Breast epithelium (tissue), 4 donors: ENCODE results near the gene LYRM9. TPM values are rescaled to one million over a fixed set of nuclear protein-coding genes. Genes with fewer than 3 reads are reported as not detected.

Source experiments
- DNase-seq, 2 donors: peaks; one replicate each; pipeline ENCODE4 v3.0.0-alpha.2; 2019; ENCODE audit warnings: low spot score in 2 of 2
- H3K27ac ChIP-seq, 2 donors: fragments of 200-600 bp; sonication (generic) in 1 of 2; one replicate each; pipeline ENCODE4 v1.5.1; 2016 to 2019; ENCODE audit warnings: mild to moderate bottlenecking in 1 of 2
- H3K27me3 ChIP-seq, 2 donors: fragments of 200-600 bp; sonication (generic) in 1 of 2; one replicate each; pipeline versions ENCODE4 v1.5.1 to v1.6.0; 2017 to 2019; ENCODE audit warnings: control low read depth in 1 of 2, mild to moderate bottlenecking in 1 of 2
- H3K36me3 ChIP-seq: fragments of 200-600 bp; one replicate; pipeline ENCODE4 v1.5.1; 2019
- H3K4me1 ChIP-seq, 2 donors: fragments of 200-600 bp; sonication (generic); one replicate each; pipeline ENCODE4 v1.5.1; 2016 to 2019; ENCODE audit warnings: control low read depth in 1 of 2
- H3K4me3 ChIP-seq, 3 donors: fragments of 200-600 bp; sonication (generic); 1 replicate in 2 of 3; 2 replicates in 1 of 3; pipeline ENCODE4 v1.5.1; 2016 to 2019; ENCODE audit warnings: mild to moderate bottlenecking in 3 of 3, moderate library complexity in 2 of 3
- H3K9me3 ChIP-seq, 2 donors: fragments of 200-600 bp; sonication (generic) in 1 of 2; one replicate each; pipeline ENCODE4 v1.5.1; 2016 to 2019; ENCODE audit warnings: control low read depth in 1 of 2
- CTCF ChIP-seq, 3 donors: fragments of 450-650 bp; IDR thresholded peaks; one replicate each; pipeline ENCODE4 v1.5.1; 2016 to 2017; ENCODE audit warnings: antibody characterized with exemption in 3 of 3, mild to moderate bottlenecking in 3 of 3, moderate library complexity in 3 of 3
- POLR2A ChIP-seq: fragments of 450-650 bp; IDR thresholded peaks from one replicate; pipeline ENCODE4 v1.6.1; 2016; ENCODE audit warnings: antibody characterized with exemption, mild to moderate bottlenecking, moderate library complexity
- POLR2AphosphoS5 ChIP-seq, 3 donors: sonication (generic); formaldehyde crosslinking; IDR thresholded peaks; one replicate each; pipeline ENCODE4 v1.6.1; 2017; ENCODE audit warnings: antibody characterized with exemption in 3 of 3
- intact Hi-C: fragments of 100-400 bp; cut with DNase I; formaldehyde crosslinking; loops from one replicate; pipeline ENCODE4 v1.15.1; 2023; ENCODE audit warnings: low total_unique reads
- total RNA-seq, 3 donors: library from RNA; depleted of rRNA; stranded (reverse); fragments of >200 nt; gene quantifications; one replicate each; pipeline ENCODE4 v1.1.0, GENCODE V29; 2016

The LYRM9 gene
- total RNA-seq, 3 donors from 2014 or later, result 23.3 to 31.3 (median 31.2) TPM

GRCh38 chr17:27921599-27921998 lies 28.4 kb upstream of the LYRM9 start:
- H3K27ac ChIP-seq, result no peak overlapping the region
- no peaks in the 10 kb centered on the region for H3K27me3 ChIP-seq
- TF ChIP-seq POLR2AphosphoS5 (IDR thresholded peaks at IDR 0.05) (no peak), CTCF (IDR thresholded peaks at IDR 0.05) (no peak), POLR2A (no peak)
- DNase-seq, result no peak
- no peaks in the 10 kb centered on the region for H3K4me1 ChIP-seq
- H3K9me3 ChIP-seq, result no peaks in the 10 kb centered on the region
- H3K4me3 ChIP-seq, result no peak overlapping the region
- intact Hi-C loops, result no loop called here
- no peaks in the 10 kb centered on the region for H3K36me3 ChIP-seq

DNA sequence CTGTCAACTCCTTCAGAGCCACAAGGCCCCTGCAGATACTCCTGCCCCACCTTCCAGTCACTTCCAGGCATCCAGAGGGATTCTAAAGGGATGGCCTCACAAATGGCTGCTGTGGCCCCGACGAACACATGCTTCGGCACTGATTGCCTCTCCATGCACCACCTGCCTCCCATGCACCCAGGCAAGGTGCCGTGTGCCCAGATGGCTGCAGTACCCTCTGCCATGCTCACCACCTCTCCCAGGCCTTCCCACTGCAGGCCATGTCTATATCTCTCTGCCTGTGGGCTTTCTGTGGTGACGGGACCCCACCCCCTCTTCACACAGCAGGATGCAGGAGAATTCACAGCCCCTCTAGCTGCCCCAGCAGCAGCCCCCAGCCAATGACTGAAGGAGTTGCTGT lies 27.9 kb upstream of the LYRM9 start:
- no peaks in the 10 kb centered on the region for H3K36me3 ChIP-seq
- TF ChIP-seq POLR2A, result no peak
- no peak for TF ChIP-seq CTCF (IDR thresholded peaks at IDR 0.05)
- TF ChIP-seq POLR2AphosphoS5 (IDR thresholded peaks at IDR 0.05), result no peak
- no peaks in the 10 kb centered on the region for H3K27me3 ChIP-seq
- H3K27ac ChIP-seq, result no peak overlapping the region
- H3K4me1 ChIP-seq, result no peaks in the 10 kb centered on the region
- DNase-seq, result no peak
- intact Hi-C loops, result no loop called here
- H3K9me3 ChIP-seq, result no peaks in the 10 kb centered on the region
- H3K4me3 ChIP-seq, result no peak overlapping the region

- no peaks in the 10 kb centered on the region for H3K9me3 ChIP-seq
- no peaks in the 10 kb centered on the region for H3K36me3 ChIP-seq
- intact Hi-C loops, result no loop called here
- TF ChIP-seq POLR2A, result no peak
- no peak for TF ChIP-seq POLR2AphosphoS5 (IDR thresholded peaks at IDR 0.05)
- TF ChIP-seq CTCF (IDR thresholded peaks at IDR 0.05), result no peak
- H3K4me3 ChIP-seq, result no peak overlapping the region
- DNase-seq, result no peak
- no peak overlapping the region for H3K27ac ChIP-seq
- H3K27me3 ChIP-seq, result no peaks in the 10 kb centered on the region
- no peaks in the 10 kb centered on the region for H3K4me1 ChIP-seq
Observed at GRCh38 chr17:27920569-27920968, 27.4 kb upstream of the LYRM9 start.

DNA sequence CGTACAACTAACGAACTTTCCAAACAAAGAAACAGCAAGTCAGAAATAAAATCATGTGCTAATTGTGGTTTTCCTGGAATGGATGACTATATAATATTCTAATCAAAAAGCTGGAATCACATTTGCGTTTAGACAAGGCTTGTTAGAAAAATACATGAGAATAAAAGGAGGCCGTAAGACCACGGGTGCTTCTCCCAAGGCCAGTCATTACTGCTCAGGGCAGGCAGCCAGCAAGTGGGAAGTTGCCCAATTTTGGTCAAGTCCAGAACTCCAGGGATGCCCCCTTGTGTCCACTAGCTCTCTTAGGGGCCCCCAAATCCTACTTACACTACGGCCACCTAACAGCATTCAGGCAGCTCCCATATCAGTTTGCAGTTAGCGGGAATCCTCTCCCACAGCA lies 25.9 kb upstream of the LYRM9 start:
- no peak for TF ChIP-seq POLR2A
- TF ChIP-seq POLR2AphosphoS5 (IDR thresholded peaks at IDR 0.05), result no peak
- Histone ChIP-seq H3K9me3 (no peaks in the 10 kb centered on the region), H3K27me3 (no peaks in the 10 kb centered on the region), H3K4me1 (no peaks in the 10 kb centered on the region), H3K4me3 (no peak overlapping the region), H3K36me3 (no peaks in the 10 kb centered on the region), H3K27ac (no peak overlapping the region)
- intact Hi-C loops, result no loop called here
- no peak for DNase-seq

DNA sequence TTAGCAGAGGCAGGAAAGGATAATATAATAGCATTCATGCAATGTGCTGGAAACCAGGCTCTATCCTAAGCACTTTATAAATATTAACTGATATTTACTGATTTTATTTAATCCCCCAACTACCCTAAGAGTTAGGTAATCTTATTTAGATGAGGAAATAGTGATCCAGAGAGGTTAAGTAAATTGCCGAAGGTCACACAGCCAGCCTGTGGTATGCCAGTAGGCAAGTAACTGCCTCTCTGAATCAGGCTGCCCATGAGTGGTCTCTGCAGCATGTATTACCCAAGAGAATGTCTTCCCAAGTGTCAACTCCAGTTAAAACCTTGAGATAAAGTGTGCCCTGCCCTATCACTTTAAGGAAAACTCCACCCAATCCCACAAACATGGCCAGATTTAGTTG lies 25.3 kb upstream of the LYRM9 start:
- no peak for DNase-seq
- H3K9me3 ChIP-seq, result no peaks in the 10 kb centered on the region
- H3K4me3 ChIP-seq, result no peak overlapping the region
- no peak for TF ChIP-seq CTCF (IDR thresholded peaks at IDR 0.05)
- TF ChIP-seq POLR2A, result no peak
- TF ChIP-seq POLR2AphosphoS5 (IDR thresholded peaks at IDR 0.05), result no peak
- intact Hi-C loops, result no loop called here
- no peaks in the 10 kb centered on the region for H3K4me1 ChIP-seq
- no peak overlapping the region for H3K27ac ChIP-seq
- no peaks in the 10 kb centered on the region for H3K27me3 ChIP-seq
- no peaks in the 10 kb centered on the region for H3K36me3 ChIP-seq

- Histone ChIP-seq H3K4me1 (no peaks in the 10 kb centered on the region), H3K36me3 (no peaks in the 10 kb centered on the region), H3K9me3 (no peaks in the 10 kb centered on the region), H3K4me3 (no peak overlapping the region), H3K27me3 (no peaks in the 10 kb centered on the region), H3K27ac (no peak overlapping the region)
- TF ChIP-seq POLR2A (no peak), CTCF (IDR thresholded peaks at IDR 0.05) (no peak), POLR2AphosphoS5 (IDR thresholded peaks at IDR 0.05) (no peak)
- no peak for DNase-seq
- intact Hi-C loops, result no loop called here
Observed at GRCh38 chr17:27917000-27917399, 23.8 kb upstream of the LYRM9 start.
